ENCODE data around the gene CCDC175.

The CCDC175 gene

GRCh38 chr14:59601056-59601455, 24.4 kb upstream of the CCDC175 start:
- Histone ChIP-seq H2AFZ (ENCODE audit: low read length) (no peak overlapping the region), H3K4me3 (ENCODE audit: low read depth, low read length, poor library complexity, severe bottlenecking) (no peak overlapping the region), H3F3A (ENCODE audit: insufficient read depth, low read length) (no peaks in the 10 kb centered on the region), H3K27ac (ENCODE audit: low read depth, low read length, poor library complexity, severe bottlenecking) (no peak overlapping the region), H3K4me1 (ENCODE audit: insufficient read depth, low read length, severe bottlenecking) (no peaks in the 10 kb centered on the region), H3K9me3 (ENCODE audit: low read length) (no peaks in the 10 kb centered on the region), H3K9ac (ENCODE audit: low read length) (no peak overlapping the region), H4K20me1 (ENCODE audit: insufficient read depth, low read length) (no peaks in the 10 kb centered on the region), H3K9me2 (ENCODE audit: low read depth, low read length) (no peaks in the 10 kb centered on the region), H3K36me3 (ENCODE audit: insufficient read depth, low read length) (no peaks in the 10 kb centered on the region), H3K79me2 (ENCODE audit: insufficient read depth, low read length) (no peaks in the 10 kb centered on the region), H3K4me2 (ENCODE audit: low read length) (no peak overlapping the region), H3K27me3 (ENCODE audit: insufficient read depth, low read length) (no peaks in the 10 kb centered on the region; the same call in 1 of the 2 replicates)
- no peak for TF ChIP-seq CTCF (IDR thresholded peaks at IDR 0.05; ENCODE audit: low read length)
- TF ChIP-seq EZH2 (IDR thresholded peaks at IDR 0.05; ENCODE audit: borderline replicate concordance, low read length), result no peak

- TF ChIP-seq EZH2 (IDR thresholded peaks at IDR 0.05; ENCODE audit: borderline replicate concordance, low read length) (no peak), CTCF (IDR thresholded peaks at IDR 0.05; ENCODE audit: low read length) (no peak)
- Histone ChIP-seq H4K20me1 (ENCODE audit: insufficient read depth, low read length) (no peaks in the 10 kb centered on the region), H3K4me3 (ENCODE audit: low read depth, low read length, poor library complexity, severe bottlenecking) (no peak overlapping the region), H3K79me2 (ENCODE audit: insufficient read depth, low read length) (no peaks in the 10 kb centered on the region), H3K27ac (ENCODE audit: low read depth, low read length, poor library complexity, severe bottlenecking) (no peak overlapping the region), H3K27me3 (ENCODE audit: insufficient read depth, low read length) (no peaks in the 10 kb centered on the region), H3K36me3 (ENCODE audit: insufficient read depth, low read length) (no peaks in the 10 kb centered on the region), H3K9me3 (ENCODE audit: low read length) (no peaks in the 10 kb centered on the region), H2AFZ (ENCODE audit: low read length) (no peak overlapping the region), H3K4me2 (ENCODE audit: low read length) (no peak overlapping the region), H3K4me1 (ENCODE audit: insufficient read depth, low read length, severe bottlenecking) (no peaks in the 10 kb centered on the region), H3K9me2 (ENCODE audit: low read depth, low read length) (no peaks in the 10 kb centered on the region), H3K9ac (ENCODE audit: low read length) (no peak overlapping the region), H3F3A (ENCODE audit: insufficient read depth, low read length) (no peaks in the 10 kb centered on the region)
Observed at GRCh38 chr14:59600211-59600945, 23.8 kb upstream of the CCDC175 start.

GRCh38 chr14:59595071-59595470, 18.5 kb upstream of the CCDC175 start:
- Histone ChIP-seq H3K27ac (ENCODE audit: low read depth, low read length, poor library complexity, severe bottlenecking) (no peak overlapping the region), H3K9me2 (ENCODE audit: low read depth, low read length) (no peaks in the 10 kb centered on the region), H3K9ac (ENCODE audit: low read length) (no peak overlapping the region), H4K20me1 (ENCODE audit: insufficient read depth, low read length) (no peaks in the 10 kb centered on the region), H3K36me3 (ENCODE audit: insufficient read depth, low read length) (no peaks in the 10 kb centered on the region; the same call in 1 of the 2 replicates), H3K4me3 (ENCODE audit: low read depth, low read length, poor library complexity, severe bottlenecking) (no peak overlapping the region), H3K27me3 (ENCODE audit: insufficient read depth, low read length) (no peaks in the 10 kb centered on the region), H3K4me1 (ENCODE audit: insufficient read depth, low read length, severe bottlenecking) (no peaks in the 10 kb centered on the region), H3K79me2 (ENCODE audit: insufficient read depth, low read length) (no peaks in the 10 kb centered on the region), H3F3A (ENCODE audit: insufficient read depth, low read length) (no peaks in the 10 kb centered on the region), H3K9me3 (ENCODE audit: low read length) (no peaks in the 10 kb centered on the region), H2AFZ (ENCODE audit: low read length) (no peak overlapping the region), H3K4me2 (ENCODE audit: low read length) (no peak overlapping the region)
- TF ChIP-seq CTCF (IDR thresholded peaks at IDR 0.05; ENCODE audit: low read length) (no peak), EZH2 (IDR thresholded peaks at IDR 0.05; ENCODE audit: borderline replicate concordance, low read length) (no peak)
